Lung (tissue), 12 donors: ENCODE measurements around the gene DENND4C. TPM values are rescaled to one million over a fixed set of nuclear protein-coding genes. Genes with fewer than 3 reads are reported as not detected.

Experiments
- ATAC-seq: fragments of 200-7000 bp; cut with Tn5 transposase; one replicate; pipeline ENCODE4 v1.9.1; 2020; ENCODE audit warnings: moderate number of reproducible peaks; ENCODE audit not compliant: insufficient read depth, low FRiP score
- DNase-seq, 3 donors: peaks; one replicate each; pipeline ENCODE4 v3.0.0-alpha.2; 2013 to 2017
- H3K27ac ChIP-seq, 2 donors: one replicate each; pipeline ENCODE4 v1.5.1; 2013; ENCODE audit warnings: mild to moderate bottlenecking in 2 of 2, moderate library complexity in 2 of 2, control low read depth in 1 of 2, inconsistent platforms in 1 of 2, low read depth in 1 of 2, low read length in 1 of 2
- H3K27me3 ChIP-seq, 3 donors: one replicate each; pipeline ENCODE4 v1.5.1; 2013; ENCODE audit warnings: low read length in 2 of 3; ENCODE audit not compliant: control insufficient read depth in 3 of 3, insufficient read depth in 3 of 3
- H3K36me3 ChIP-seq, 4 donors: one replicate each; pipeline ENCODE4 v1.5.1; 2013; ENCODE audit warnings: low read length in 4 of 4, mild to moderate bottlenecking in 1 of 4, moderate library complexity in 1 of 4; ENCODE audit not compliant: control insufficient read depth in 4 of 4, insufficient read depth in 4 of 4
- H3K4me1 ChIP-seq, 5 donors: one replicate each; pipeline ENCODE4 v1.5.1; 2013; ENCODE audit warnings: low read length in 5 of 5, mild to moderate bottlenecking in 2 of 5, moderate library complexity in 1 of 5; ENCODE audit not compliant: control insufficient read depth in 5 of 5, insufficient read depth in 5 of 5
- H3K4me3 ChIP-seq: one replicate; pipeline ENCODE4 v1.5.1; 2013; ENCODE audit warnings: mild to moderate bottlenecking, control low read depth, moderate library complexity
- H3K9ac ChIP-seq, 2 donors: one replicate each; pipeline ENCODE4 v1.5.1; 2013; ENCODE audit warnings: low read length in 2 of 2, control low read depth in 1 of 2; ENCODE audit not compliant: insufficient read depth in 1 of 2
- H3K9me3 ChIP-seq, 4 donors: one replicate each; pipeline ENCODE4 v1.5.1; 2013; ENCODE audit warnings: low read length in 3 of 4, mild to moderate bottlenecking in 1 of 4, moderate library complexity in 1 of 4; ENCODE audit not compliant: control insufficient read depth in 4 of 4, insufficient read depth in 3 of 4
- CTCF ChIP-seq: IDR thresholded peaks from 2 replicates; pipeline ENCODE4 v1.5.1; 2012; ENCODE audit warnings: mild to moderate bottlenecking; ENCODE audit errors: control extremely low read depth, extremely low read depth
- WGBS, 2 donors: extraction: QIAGEN DNeasy Blood & Tissue Kit; methylation state at CpG; one replicate each; pipeline ENCODE4 v1.1.7; 2013; 5-methylcytosine and 5-hydroxymethylcytosine counted together
- polyA plus RNA-seq, 2 donors: library from polyadenylated mRNA; stranded (reverse); fragments of 200-250 nt; gene quantifications; one replicate each; pipeline ENCODE4 v1.2.1, GENCODE V29; 2013
- total RNA-seq, 2 donors: library from RNA; depleted of rRNA in 1 of 2; stranded (reverse); fragments of >200 nt in 1 of 2; gene quantifications; one replicate each; pipeline ENCODE4 v1.2.1, GENCODE V29; 2014 to 2021
- donor health status: control.
- donor health status: control.
- donor health status: Bipolar disorder and iron deficiency.
- donor health status: healthy.
- donor health status: DM: yes; HTN: yes; CAD: no.

The DENND4C gene
- total and polyA plus RNA-seq, 4 donors: 9.4 to 154 (median 33.9) TPM

DNA sequence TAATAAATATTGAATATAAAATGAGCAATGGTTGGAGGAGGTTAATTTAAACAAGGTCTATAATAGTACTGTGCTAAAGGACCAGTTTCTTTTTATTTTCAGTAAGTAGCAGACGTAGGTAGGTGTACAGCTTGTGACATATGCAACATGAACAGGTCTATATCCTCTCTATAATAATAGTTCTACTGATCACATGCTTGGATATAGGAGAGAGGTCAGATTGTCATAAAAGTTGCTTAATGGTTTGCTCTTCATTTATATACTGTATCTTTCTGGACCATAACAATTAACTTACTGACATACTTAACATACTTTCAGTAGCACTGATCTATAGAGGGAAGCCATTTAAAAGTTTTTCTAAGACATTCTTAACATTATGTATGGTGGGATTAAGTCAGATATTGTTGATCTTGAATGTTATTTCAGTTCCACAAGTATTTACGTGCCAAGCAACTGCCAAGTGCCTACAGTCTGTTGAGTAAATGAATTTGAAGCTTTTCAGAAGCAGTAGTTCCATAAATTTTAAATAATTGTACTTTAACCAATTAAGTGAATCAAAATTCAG, 68.0 kb downstream of the DENND4C start:
- 94 to 95% methylated on average over 2 of the region's 2 CpGs for WGBS, 2 donors
- Histone ChIP-seq H3K27me3 (no peaks in the 10 kb centered on the region), H3K27ac (no peak overlapping the region), H3K9me3 (no peaks in the 10 kb centered on the region), H3K9ac (no peak overlapping the region), H3K4me1 (peaks cover 0 to 5% (median 0%) of the 10 kb centered on the region in 5 donors), H3K4me3 (no peak overlapping the region), H3K36me3 (peaks cover 4 to 26% (median 14%) of the 10 kb centered on the region in 4 donors)
- no peak for TF ChIP-seq CTCF
- ATAC-seq: no peak
- no peak for DNase-seq

GRCh38 chr9:19303216-19303615, 72.7 kb downstream of the DENND4C start:
- peaks cover 2 to 18% (median 13%) of the 10 kb centered on the region in 4 donors for H3K36me3 ChIP-seq
- DNase-seq (no peak), ATAC-seq (no peak)
- H3K4me3 ChIP-seq: no peak overlapping the region
- H3K4me1 ChIP-seq: no peaks in the 10 kb centered on the region
- no peaks in the 10 kb centered on the region for H3K27me3 ChIP-seq
- H3K9me3 ChIP-seq: no peaks in the 10 kb centered on the region
- H3K27ac ChIP-seq: no peak overlapping the region
- WGBS, 2 donors: 93 to 97% methylated on average over 1 of the region's 1 CpG
- no peak overlapping the region for H3K9ac ChIP-seq
- no peak for TF ChIP-seq CTCF

GRCh38 chr9:19306568-19306967, 76.1 kb downstream of the DENND4C start:
- no peak for ATAC-seq
- H3K9me3 ChIP-seq: no peaks in the 10 kb centered on the region
- no peak overlapping the region for H3K27ac ChIP-seq
- no peak overlapping the region for H3K4me3 ChIP-seq
- peaks cover 0 to 11% (median 9%) of the 10 kb centered on the region in 4 donors for H3K36me3 ChIP-seq
- TF ChIP-seq CTCF: no peak
- H3K9ac ChIP-seq: no peak overlapping the region
- WGBS, 2 donors: 97 to 98% methylated on average over 5 of the region's 5 CpGs
- H3K27me3 ChIP-seq: no peaks in the 10 kb centered on the region
- no peaks in the 10 kb centered on the region for H3K4me1 ChIP-seq
- DNase-seq: peak in 1 of 3 donors; percentile 14

GRCh38 chr9:19310246-19310645, 79.8 kb downstream of the DENND4C start:
- Histone ChIP-seq H3K27me3 (no peaks in the 10 kb centered on the region), H3K4me3 (no peak overlapping the region), H3K36me3 (peaks cover 0 to 5% (median 2%) of the 10 kb centered on the region in 4 donors), H3K27ac (no peak overlapping the region), H3K4me1 (no peaks in the 10 kb centered on the region), H3K9me3 (no peaks in the 10 kb centered on the region), H3K9ac (no peak overlapping the region)
- ATAC-seq (no peak), DNase-seq (no peak)
- WGBS, 2 donors: 98 to 99% methylated on average over 1 of the region's 1 CpG
- TF ChIP-seq CTCF: no peak
